MCF 10A (cell line): ENCODE results near the gene GALNT10. TPM values are rescaled to one million over a fixed set of nuclear protein-coding genes. Genes with fewer than 3 reads are reported as not detected.

Source experiments
- BruUV-seq: library from RNA; stranded (reverse); fragments of 400-500 nt; replicated peaks from 2 replicates; lab custom pipeline; 2021; lab: Mats Ljungman, UMichigan
- CTCF ChIA-PET: fragments of 300-600 bp; sonication (Branson Sonifier 250); formaldehyde crosslinking; extraction: SDS; loops from one replicate; lab custom pipeline; 2021; ENCODE audit warnings: antibody characterized with exemption, inconsistent platforms; lab: Yijun Ruan, JAX
- POLR2A ChIA-PET: fragments of 300-600, 350-650 bp; sonication (Branson Sonifier 250); formaldehyde crosslinking; extraction: SDS; loops from one replicate; lab custom pipeline; 2020; ENCODE audit warnings: antibody characterized with exemption, inconsistent platforms; lab: Yijun Ruan, JAX
- DNase-seq: peaks from one replicate; pipeline ENCODE4 v3.0.0-alpha.2; 2018; ENCODE audit not compliant: unreplicated experiment
- H3K27ac Mint-ChIP-seq: one replicate; pipeline ENCODE4 v1.8.0; 2022; ENCODE audit warnings: mild to moderate bottlenecking, low read depth, mixed read lengths; ENCODE audit not compliant: unreplicated experiment
- H3K27me3 Mint-ChIP-seq: one replicate; pipeline ENCODE4 v1.8.0; 2022; ENCODE audit warnings: mixed read lengths; ENCODE audit not compliant: insufficient read depth, unreplicated experiment
- H3K36me3 Mint-ChIP-seq: one replicate; pipeline ENCODE4 v1.8.0; 2022; ENCODE audit warnings: mild to moderate bottlenecking, moderate library complexity, mixed read lengths; ENCODE audit not compliant: insufficient read depth, unreplicated experiment
- H3K4me1 Mint-ChIP-seq: one replicate; pipeline ENCODE4 v1.8.0; 2022; ENCODE audit warnings: mixed read lengths; ENCODE audit not compliant: insufficient read depth, unreplicated experiment
- H3K4me3 Mint-ChIP-seq: one replicate; pipeline ENCODE4 v1.8.0; 2022; ENCODE audit warnings: mild to moderate bottlenecking, moderate library complexity, mixed read lengths; ENCODE audit not compliant: unreplicated experiment
- H3K9me3 Mint-ChIP-seq: one replicate; pipeline ENCODE4 v1.8.0; 2022; ENCODE audit warnings: mixed read lengths; ENCODE audit not compliant: unreplicated experiment
- intact Hi-C: fragments of 100-400 bp; cut with micrococcal nuclease; formaldehyde crosslinking; loops from 2 replicates; pipeline ENCODE4 v1.14.1; 2022
- total RNA-seq: library from RNA; stranded (reverse); gene quantifications from 2 replicates; pipeline ENCODE4 v1.2.3, GENCODE V29; 2022
- TF ChIP-seq, protein P1 (sequence below): fragments of 200-600 bp; IDR thresholded peaks from one replicate; pipeline ENCODE4 v1.8.0; 2022; ENCODE audit warnings: antibody characterized with exemption, mild to moderate bottlenecking; ENCODE audit not compliant: unreplicated experiment

Gene GALNT10
- total RNA-seq, 1 experiment from 2014 or later, result 57.4 TPM

DNA sequence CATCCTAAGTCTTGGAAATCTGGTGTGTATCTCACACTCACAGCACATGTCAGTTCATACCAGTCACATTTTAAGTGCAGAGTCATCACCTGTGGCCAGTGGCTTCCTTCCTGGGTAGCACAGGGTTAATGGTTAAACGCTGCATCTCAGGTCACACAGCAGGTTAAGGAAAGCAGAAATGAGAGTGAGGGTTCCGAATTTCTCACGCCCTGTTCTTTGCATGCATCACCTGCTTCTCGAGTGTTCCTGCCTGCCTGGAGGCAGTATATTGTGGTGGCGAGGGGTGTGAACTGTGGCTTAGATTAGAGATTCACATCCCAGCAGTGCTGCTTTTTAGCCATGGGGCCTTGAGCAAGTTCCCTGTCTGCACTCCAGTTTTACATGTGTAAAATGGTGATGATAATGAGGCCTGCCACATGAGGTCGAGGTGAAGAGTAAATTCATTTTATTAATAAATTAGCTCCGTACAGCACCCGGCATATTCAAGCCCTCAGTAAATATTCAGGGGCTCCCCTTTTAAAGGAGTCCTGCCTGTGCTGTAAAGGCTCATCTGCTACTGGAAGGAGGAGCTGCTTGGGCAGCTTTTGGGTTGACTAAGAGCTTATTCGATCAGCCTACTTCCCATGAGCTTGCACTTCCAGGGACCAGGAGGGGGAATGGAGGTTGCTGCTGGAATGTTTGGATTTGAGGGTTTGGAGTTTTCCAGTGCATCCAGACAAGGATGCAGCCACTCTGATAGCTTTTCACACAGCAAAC, 194.1 kb downstream of the GALNT10 start:
- intact Hi-C loops, result no loop called here
- no peaks in the 10 kb centered on the region for H3K9me3 Mint-ChIP-seq
- peaks cover 28% of the 10 kb centered on the region for H3K36me3 Mint-ChIP-seq
- CTCF ChIA-PET, result interaction anchor here (1.3 to 2.9 kb wide), 4 partner anchors 13 to 312 kb away, joined by 3 to 18 read pairs (median 8); no protein-coding TSS in a partner anchor
- no peak overlapping the region for H3K27ac Mint-ChIP-seq
- TF ChIP-seq, protein P1, sequence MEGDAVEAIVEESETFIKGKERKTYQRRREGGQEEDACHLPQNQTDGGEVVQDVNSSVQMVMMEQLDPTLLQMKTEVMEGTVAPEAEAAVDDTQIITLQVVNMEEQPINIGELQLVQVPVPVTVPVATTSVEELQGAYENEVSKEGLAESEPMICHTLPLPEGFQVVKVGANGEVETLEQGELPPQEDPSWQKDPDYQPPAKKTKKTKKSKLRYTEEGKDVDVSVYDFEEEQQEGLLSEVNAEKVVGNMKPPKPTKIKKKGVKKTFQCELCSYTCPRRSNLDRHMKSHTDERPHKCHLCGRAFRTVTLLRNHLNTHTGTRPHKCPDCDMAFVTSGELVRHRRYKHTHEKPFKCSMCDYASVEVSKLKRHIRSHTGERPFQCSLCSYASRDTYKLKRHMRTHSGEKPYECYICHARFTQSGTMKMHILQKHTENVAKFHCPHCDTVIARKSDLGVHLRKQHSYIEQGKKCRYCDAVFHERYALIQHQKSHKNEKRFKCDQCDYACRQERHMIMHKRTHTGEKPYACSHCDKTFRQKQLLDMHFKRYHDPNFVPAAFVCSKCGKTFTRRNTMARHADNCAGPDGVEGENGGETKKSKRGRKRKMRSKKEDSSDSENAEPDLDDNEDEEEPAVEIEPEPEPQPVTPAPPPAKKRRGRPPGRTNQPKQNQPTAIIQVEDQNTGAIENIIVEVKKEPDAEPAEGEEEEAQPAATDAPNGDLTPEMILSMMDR, result no peak
- H3K4me3 Mint-ChIP-seq, result no peak overlapping the region
- no TSS peak for BruUV-seq
- H3K4me1 Mint-ChIP-seq, result no peaks in the 10 kb centered on the region
- POLR2A ChIA-PET, result interaction anchor here (1.0 to 2.6 kb wide), 2 partner anchors 16 to 346 kb away, joined by 3 to 11 read pairs; partner anchors contain the start of genes FAM114A2 and MFAP3
- H3K27me3 Mint-ChIP-seq, result no peaks in the 10 kb centered on the region
- no peak for DNase-seq

DNA sequence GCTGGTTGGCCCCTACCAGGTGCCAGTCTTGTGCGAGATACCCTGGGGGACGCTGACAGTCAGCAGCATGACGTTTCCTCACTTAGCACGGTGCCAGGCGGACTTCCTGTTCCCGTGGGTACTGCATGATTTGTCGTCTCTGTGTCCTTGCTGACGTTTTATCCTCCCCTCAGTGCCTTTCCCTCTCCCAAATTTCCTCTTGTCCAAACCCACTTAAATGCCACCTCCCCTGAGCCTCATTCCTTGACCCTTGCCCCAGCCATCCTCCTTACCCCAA, 194.6 kb downstream of the GALNT10 start:
- Mint-ChIP-seq H3K4me3 (no peak overlapping the region), H3K9me3 (no peaks in the 10 kb centered on the region), H3K27ac (no peak overlapping the region), H3K27me3 (no peaks in the 10 kb centered on the region), H3K36me3 (peaks cover 28% of the 10 kb centered on the region), H3K4me1 (no peaks in the 10 kb centered on the region)
- intact Hi-C loops, result no loop called here
- BruUV-seq, result no TSS peak
- no peak for DNase-seq
- CTCF ChIA-PET, result interaction anchor here (1.1 to 2.9 kb wide), 4 partner anchors 20 to 313 kb away, joined by 3 to 18 read pairs (median 5); no protein-coding TSS in a partner anchor
- POLR2A ChIA-PET, result interaction anchor here (2.6 kb wide), 1 partner anchor 17 kb away, joined by 11 read pairs; no protein-coding TSS in a partner anchor
- TF ChIP-seq, protein P1, result no peak

DNA sequence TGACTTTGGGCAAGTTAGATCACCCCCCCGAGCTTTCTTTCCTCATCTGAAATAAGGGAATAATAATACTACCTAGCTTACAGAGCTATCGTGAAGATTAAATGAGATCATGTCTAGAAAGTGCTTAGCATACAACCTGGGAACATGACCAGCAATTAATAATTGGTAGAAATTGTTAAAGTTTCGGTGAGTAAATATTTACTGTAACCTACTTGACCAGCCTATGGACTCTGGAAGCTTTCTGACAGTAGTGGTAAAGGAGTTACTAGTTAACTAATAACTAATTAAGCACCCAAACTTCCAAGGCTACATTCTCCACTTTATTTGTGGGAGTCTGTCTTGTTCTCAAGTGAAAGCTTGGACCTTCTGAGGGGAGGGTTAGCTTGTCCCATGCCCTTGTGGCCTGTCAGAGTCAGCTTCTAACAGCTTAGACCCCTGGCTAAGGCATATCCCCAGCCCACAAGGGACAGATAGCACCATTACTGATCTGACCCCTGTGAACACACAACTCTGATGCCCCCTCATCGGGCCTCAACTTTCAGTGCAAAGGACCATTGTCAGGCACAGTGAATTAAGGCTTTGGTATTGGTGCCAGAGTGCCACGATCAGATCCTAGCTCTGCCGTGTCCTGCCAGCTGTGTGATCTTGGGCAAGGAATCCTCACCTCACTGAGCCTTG, 196.6 kb downstream of the GALNT10 start:
- POLR2A ChIA-PET, result interaction anchor here (0.9 to 1.5 kb wide), 3 partner anchors 14 to 348 kb away, joined by 3 to 11 read pairs (median 4); partner anchors contain the start of genes FAM114A2 and MFAP3
- intact Hi-C loops, result no loop called here
- no peaks in the 10 kb centered on the region for H3K27me3 Mint-ChIP-seq
- CTCF ChIA-PET, result interaction anchor here (0.8 to 2.9 kb wide), 7 partner anchors 14 to 315 kb away, joined by 3 to 18 read pairs (median 4); no protein-coding TSS in a partner anchor
- TF ChIP-seq, protein P1, result no peak
- H3K4me3 Mint-ChIP-seq, result no peak overlapping the region
- H3K27ac Mint-ChIP-seq, result no peak overlapping the region
- H3K9me3 Mint-ChIP-seq, result no peaks in the 10 kb centered on the region
- H3K4me1 Mint-ChIP-seq, result no peaks in the 10 kb centered on the region
- DNase-seq, result no peak
- BruUV-seq, result no TSS peak
- H3K36me3 Mint-ChIP-seq, result peaks cover 23% of the 10 kb centered on the region

DNA sequence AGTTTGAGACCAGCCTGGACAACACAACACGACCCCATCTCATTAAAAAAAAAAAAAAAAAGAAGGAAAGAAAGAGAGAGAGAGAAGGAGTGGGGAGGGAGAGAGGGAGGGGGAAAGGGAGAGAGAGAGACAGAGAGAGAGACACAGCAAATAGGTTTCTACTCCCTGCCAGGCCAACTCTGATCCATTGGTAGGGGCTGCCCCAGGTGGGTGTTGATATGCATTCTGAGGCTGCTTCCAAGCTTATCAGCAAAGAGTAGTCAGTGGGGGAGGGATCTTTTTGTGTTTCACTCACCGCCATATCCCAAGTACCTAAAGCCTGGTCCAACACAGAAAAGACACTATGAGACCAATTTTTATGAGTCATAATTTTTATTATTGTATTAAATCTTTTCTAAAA, 198.3 kb downstream of the GALNT10 start:
- no peaks in the 10 kb centered on the region for H3K9me3 Mint-ChIP-seq
- no peak overlapping the region for H3K27ac Mint-ChIP-seq
- ChIA-PET CTCF (no interaction called here), POLR2A (no interaction called here)
- intact Hi-C loops, result no loop called here
- no TSS peak for BruUV-seq
- H3K27me3 Mint-ChIP-seq, result no peaks in the 10 kb centered on the region
- TF ChIP-seq, protein P1, result no peak
- peaks cover 23% of the 10 kb centered on the region for H3K36me3 Mint-ChIP-seq
- H3K4me1 Mint-ChIP-seq, result peaks cover 8% of the 10 kb centered on the region
- H3K4me3 Mint-ChIP-seq, result no peak overlapping the region
- DNase-seq, result no peak
